B cell (primary cell): ENCODE data around the gene SETBP1. TPM values are rescaled to one million over a fixed set of nuclear protein-coding genes. Genes with fewer than 3 reads are reported as not detected.

Experiments
- ATAC-seq: fragments of 200-7000 bp; cut with Tn5 transposase; one replicate; pipeline ENCODE4 v1.10.0; 2021; ENCODE audit warnings: low read depth, mild to moderate bottlenecking, moderate number of reproducible peaks, moderate library complexity
- CTCF ChIA-PET: fragments of 350-600 bp; sonication (Branson Sonifier 250); formaldehyde crosslinking; loops from one replicate; lab custom pipeline; 2021; ENCODE audit warnings: antibody characterized with exemption, inconsistent platforms; lab: Charles Lee
- POLR2A ChIA-PET: fragments of 350-600 bp; sonication (Branson Sonifier 250); formaldehyde crosslinking; loops from one replicate; lab custom pipeline; 2021; ENCODE audit warnings: antibody characterized with exemption; lab: Charles Lee
- DNase-seq: peaks from one replicate; pipeline ENCODE4 v3.0.0; 2013
- H2AFZ ChIP-seq: 2 replicates; pipeline ENCODE4 v1.6.1; 2012; ENCODE audit warnings: mild to moderate bottlenecking, low read depth, low read length; ENCODE audit not compliant: insufficient read depth, poor library complexity, severe bottlenecking
- H3K27ac ChIP-seq, 2 donors: 1 replicate in 1 of 2; 2 replicates in 1 of 2; pipeline ENCODE4 v1.5.1; 2012 to 2013; ENCODE audit warnings: low read length in 2 of 2, mild to moderate bottlenecking in 2 of 2, moderate library complexity in 1 of 2
- H3K27me3 ChIP-seq, 4 experiments: fragments of 200-600 bp in 1 of 4; sonication (generic) in 1 of 4; replicated peaks in 1 of 4; 1 replicate in 2 of 4; 2 replicates in 2 of 4; pipeline versions ENCODE4 v1.6.1 to v1.7.0; 2013 to 2016; ENCODE audit warnings: low read length in 3 of 4, mild to moderate bottlenecking in 2 of 4, mixed read lengths in 1 of 4, moderate library complexity in 1 of 4; ENCODE audit not compliant: insufficient read depth in 4 of 4, control insufficient read depth in 3 of 4; ENCODE audit errors: control extremely low read depth in 1 of 4
- H3K36me3 ChIP-seq, 2 experiments: replicated peaks in 1 of 2; 1 replicate in 1 of 2; 2 replicates in 1 of 2; pipeline versions ENCODE4 v1.6.1 to v1.7.1; 2013; ENCODE audit warnings: low read length in 1 of 2; ENCODE audit not compliant: insufficient read depth in 2 of 2, control insufficient read depth in 1 of 2; ENCODE audit errors: control extremely low read depth in 1 of 2, extremely low read depth in 1 of 2
- H3K4me1 ChIP-seq, 2 donors: fragments of 200-600 bp in 1 of 2; sonication (generic) in 1 of 2; 1 replicate in 1 of 2; 2 replicates in 1 of 2; pipeline versions ENCODE4 v1.5.1 to v1.6.1; 2013 to 2017; ENCODE audit warnings: low read length in 2 of 2; ENCODE audit not compliant: control insufficient read depth in 2 of 2, insufficient read depth in 2 of 2
- H3K4me2 ChIP-seq: replicated peaks from 2 replicates; pipeline ENCODE3; 2012; ENCODE audit warnings: mild to moderate bottlenecking, low read depth, low read length; ENCODE audit not compliant: poor library complexity, severe bottlenecking
- H3K4me3 ChIP-seq, 5 experiments: fragments of 200-600 bp in 1 of 5; sonication (generic) in 1 of 5; 1 replicate in 3 of 5; 2 replicates in 2 of 5; pipeline versions ENCODE4 v1.5.1 to v1.7.0; 2011 to 2016; ENCODE audit warnings: low read length in 4 of 5, mild to moderate bottlenecking in 4 of 5, low read depth in 2 of 5, control low read depth in 1 of 5, moderate library complexity in 1 of 5; ENCODE audit not compliant: insufficient read depth in 1 of 5; ENCODE audit errors: control extremely low read depth in 1 of 5, extremely low read depth in 1 of 5
- H3K79me2 ChIP-seq: fragments of 200-600 bp; sonication (generic); one replicate; pipeline ENCODE4 v1.6.0; 2016; ENCODE audit warnings: low read length; ENCODE audit not compliant: control insufficient read depth, insufficient read depth
- H3K9ac ChIP-seq: fragments of 200-600 bp; sonication (generic); 2 replicates; pipeline ENCODE4 v1.6.1; 2017; ENCODE audit warnings: mild to moderate bottlenecking, low read length, moderate library complexity
- H3K9me3 ChIP-seq, 3 donors: one replicate each; pipeline versions ENCODE4 v1.6.1 to v1.7.1; 2013; ENCODE audit warnings: low read length in 2 of 3; ENCODE audit not compliant: control insufficient read depth in 2 of 3, insufficient read depth in 1 of 3; ENCODE audit errors: control extremely low read depth in 1 of 3
- H4K20me1 ChIP-seq: 2 replicates; pipeline ENCODE4 v1.6.0; 2012; ENCODE audit warnings: mild to moderate bottlenecking, low read length; ENCODE audit not compliant: insufficient read depth, control insufficient read depth, poor library complexity, severe bottlenecking
- H3K27ac Mint-ChIP-seq: one replicate; pipeline ENCODE4 v1.8.0; 2021; ENCODE audit warnings: mixed read lengths
- H3K27me3 Mint-ChIP-seq: one replicate; pipeline ENCODE4 v1.8.0; 2021; ENCODE audit warnings: mixed read lengths
- H3K4me1 Mint-ChIP-seq: one replicate; pipeline ENCODE4 v1.8.0; 2021; ENCODE audit warnings: mixed read lengths
- H3K4me3 Mint-ChIP-seq: one replicate; pipeline ENCODE4 v1.8.0; 2021; ENCODE audit warnings: mixed read lengths
- H3K9me3 Mint-ChIP-seq: one replicate; pipeline ENCODE4 v1.8.0; 2022; ENCODE audit warnings: mixed read lengths; ENCODE audit not compliant: insufficient read depth
- EZH2 ChIP-seq: IDR thresholded peaks from 2 replicates; pipeline ENCODE4 v1.6.1; 2012; ENCODE audit warnings: borderline replicate concordance, low read depth, mild to moderate bottlenecking, moderate library complexity, low read length; ENCODE audit not compliant: insufficient read depth, poor library complexity, severe bottlenecking
- WGBS: methylation state at CpG from one replicate; pipeline ENCODE4 v1.1.5; 2013; ENCODE audit warnings: missing lambda C conversion rate; ENCODE audit not compliant: insufficient coverage; 5-methylcytosine and 5-hydroxymethylcytosine counted together
- intact Hi-C: fragments of 100-400 bp; cut with micrococcal nuclease; formaldehyde crosslinking; loops from one replicate; pipeline ENCODE4 v1.10.0; 2022
- polyA plus RNA-seq: library from polyadenylated mRNA; depleted of rRNA; stranded (reverse); fragments of >200 nt; gene quantifications from 2 replicates; pipeline ENCODE4 v1.2.3, GENCODE V29; 2012
- total RNA-seq, 2 donors: library from RNA; stranded (reverse); fragments of 120-200 nt in 1 of 2; gene quantifications; 1 replicate in 1 of 2; 2 replicates in 1 of 2; pipeline versions ENCODE4 v1.2.3 to v1.2.4, GENCODE V29; 2013 to 2022
- TF ChIP-seq, protein P1 (sequence below): fragments of 200-600 bp; IDR thresholded peaks from one replicate; pipeline ENCODE4 v1.8.0; 2022; ENCODE audit warnings: antibody characterized with exemption, mild to moderate bottlenecking

The SETBP1 gene
- total and polyA plus RNA-seq, 2 donors (not counting 1 experiment from before 2014, with no cell fraction given): 15.1 to 129 TPM

DNA sequence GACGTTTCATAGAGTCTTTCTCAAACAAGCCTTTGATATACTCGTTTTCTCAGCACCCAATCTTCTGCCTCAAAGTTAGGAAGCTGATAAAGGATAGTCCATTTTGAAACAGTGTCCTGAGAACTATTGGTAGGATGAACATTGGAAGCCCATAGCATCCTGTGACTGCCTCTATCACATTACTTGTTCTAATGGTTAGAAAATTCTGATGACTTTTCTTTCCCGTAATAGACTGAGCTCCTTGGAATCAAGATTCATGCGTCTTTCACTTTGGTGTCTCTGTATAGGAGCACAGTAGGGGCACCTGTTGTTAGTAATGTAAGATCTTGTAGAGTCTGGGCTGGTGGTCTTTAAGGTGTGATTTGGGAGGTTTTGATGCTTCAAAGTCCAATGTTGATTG lies 87.1 kb downstream of the SETBP1 start:
- H2AFZ ChIP-seq: no peak overlapping the region
- no peak overlapping the region for H3K4me2 ChIP-seq
- H3K4me3 Mint-ChIP-seq: no peak overlapping the region
- intact Hi-C loops: loop anchor here (2.0 kb wide), 1 partner anchor 19 kb away; no protein-coding TSS in a partner anchor
- H3K9me3 ChIP-seq: peaks cover 0 to 3% (median 0%) of the 10 kb centered on the region in 3 donors
- H3K36me3 ChIP-seq: peaks cover 0 to 4% of the 10 kb centered on the region in 2 experiments
- TF ChIP-seq, protein P1, sequence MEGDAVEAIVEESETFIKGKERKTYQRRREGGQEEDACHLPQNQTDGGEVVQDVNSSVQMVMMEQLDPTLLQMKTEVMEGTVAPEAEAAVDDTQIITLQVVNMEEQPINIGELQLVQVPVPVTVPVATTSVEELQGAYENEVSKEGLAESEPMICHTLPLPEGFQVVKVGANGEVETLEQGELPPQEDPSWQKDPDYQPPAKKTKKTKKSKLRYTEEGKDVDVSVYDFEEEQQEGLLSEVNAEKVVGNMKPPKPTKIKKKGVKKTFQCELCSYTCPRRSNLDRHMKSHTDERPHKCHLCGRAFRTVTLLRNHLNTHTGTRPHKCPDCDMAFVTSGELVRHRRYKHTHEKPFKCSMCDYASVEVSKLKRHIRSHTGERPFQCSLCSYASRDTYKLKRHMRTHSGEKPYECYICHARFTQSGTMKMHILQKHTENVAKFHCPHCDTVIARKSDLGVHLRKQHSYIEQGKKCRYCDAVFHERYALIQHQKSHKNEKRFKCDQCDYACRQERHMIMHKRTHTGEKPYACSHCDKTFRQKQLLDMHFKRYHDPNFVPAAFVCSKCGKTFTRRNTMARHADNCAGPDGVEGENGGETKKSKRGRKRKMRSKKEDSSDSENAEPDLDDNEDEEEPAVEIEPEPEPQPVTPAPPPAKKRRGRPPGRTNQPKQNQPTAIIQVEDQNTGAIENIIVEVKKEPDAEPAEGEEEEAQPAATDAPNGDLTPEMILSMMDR: no peak
- no peak for TF ChIP-seq EZH2
- DNase-seq (no peak), ATAC-seq (no peak)
- POLR2A ChIA-PET: no interaction called here
- no peaks in the 10 kb centered on the region for H3K27me3 ChIP-seq
- H3K27me3 Mint-ChIP-seq: no peaks in the 10 kb centered on the region
- no peaks in the 10 kb centered on the region for H3K9me3 Mint-ChIP-seq
- no peak overlapping the region for H3K4me3 ChIP-seq
- H4K20me1 ChIP-seq: no peaks in the 10 kb centered on the region
- H3K4me1 Mint-ChIP-seq: peaks cover 93% of the 10 kb centered on the region
- WGBS: 100% methylated on average over 1 of the region's 4 CpGs
- no peak overlapping the region for H3K9ac ChIP-seq
- CTCF ChIA-PET: interaction anchor here (1.2 to 2.6 kb wide), 6 partner anchors 8 to 445 kb away, joined by 3 to 11 read pairs (median 4); no protein-coding TSS in a partner anchor
- peaks cover 81 to 82% of the 10 kb centered on the region in 2 donors for H3K4me1 ChIP-seq
- no peak overlapping the region for H3K27ac ChIP-seq
- H3K27ac Mint-ChIP-seq: no peak overlapping the region
- H3K79me2 ChIP-seq: peaks cover 100% of the 10 kb centered on the region

DNA sequence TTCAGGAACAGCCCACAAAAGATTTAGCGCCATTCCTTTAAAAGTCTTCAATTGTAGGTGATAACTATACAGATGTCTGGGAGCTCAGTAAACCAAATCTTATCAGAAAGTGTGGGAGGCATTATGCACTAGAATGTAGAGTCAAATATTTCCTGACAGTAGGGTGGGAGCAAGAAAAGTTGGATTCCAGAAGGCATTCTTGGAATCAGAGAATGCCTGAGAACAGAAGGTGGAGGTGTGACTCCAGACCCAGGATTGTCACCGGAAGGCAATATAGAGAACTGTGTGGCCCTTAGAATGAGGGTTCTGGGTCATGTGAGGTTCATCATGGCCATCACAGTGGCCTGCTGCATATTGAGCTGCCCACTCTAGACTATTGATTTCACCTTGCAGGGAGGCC lies 90.0 kb downstream of the SETBP1 start:
- intact Hi-C loops: no loop called here

More for the DNA sequence above, 90.0 kb downstream of the SETBP1 start:
- peaks cover 91% of the 10 kb centered on the region for H3K4me1 Mint-ChIP-seq
- peak overlapping the region; percentile 32 for H3K4me2 ChIP-seq
- H3K9ac ChIP-seq: no peak overlapping the region
- DNase-seq: no peak
- no peak overlapping the region for H3K4me3 ChIP-seq
- H3K9me3 ChIP-seq: no peaks in the 10 kb centered on the region
- no peak overlapping the region for H2AFZ ChIP-seq
- peak overlapping the region; percentile 70 for H3K27ac Mint-ChIP-seq
- ChIA-PET POLR2A (interaction anchor here (1.5 kb wide), 1 partner anchor 11 kb away, joined by 3 read pairs; no protein-coding TSS in a partner anchor), CTCF (interaction anchor here (1.7 kb wide), 1 partner anchor 11 kb away, joined by 4 read pairs; no protein-coding TSS in a partner anchor)
- no peaks in the 10 kb centered on the region for H3K9me3 Mint-ChIP-seq
- H3K27ac ChIP-seq: no peak overlapping the region
- H3K4me3 Mint-ChIP-seq: peak overlapping the region; percentile 20
- H3K4me1 ChIP-seq: peaks cover 72 to 76% of the 10 kb centered on the region in 2 donors
- TF ChIP-seq, protein P1: no peak
- TF ChIP-seq EZH2: no peak
- no peak for ATAC-seq
- peaks cover 0 to 4% of the 10 kb centered on the region in 2 experiments for H3K36me3 ChIP-seq
- no peaks in the 10 kb centered on the region for H3K27me3 Mint-ChIP-seq
- peaks cover 100% of the 10 kb centered on the region for H3K79me2 ChIP-seq
- no peaks in the 10 kb centered on the region for H3K27me3 ChIP-seq
- no CpG with 5 or more reads among the region's 2 CpGs for WGBS
- H4K20me1 ChIP-seq: no peaks in the 10 kb centered on the region
